Peyer's patch (tissue), 4 donors: ENCODE data around the gene SLC6A9. TPM values are rescaled to one million over a fixed set of nuclear protein-coding genes. Genes with fewer than 3 reads are reported as not detected.

Experiments
- DNase-seq, 3 donors: peaks; one replicate each; pipeline ENCODE4 v3.0.0-alpha.2; 2017 to 2019
- H3K27ac ChIP-seq, 4 donors: fragments of 200-600 bp; sonication (generic); one replicate each; pipeline ENCODE4 v1.5.1; 2016 to 2019
- H3K27me3 ChIP-seq, 2 donors: fragments of 200-600 bp; sonication (generic); one replicate each; pipeline ENCODE4 v1.5.1; 2019
- H3K36me3 ChIP-seq, 3 donors: fragments of 200-600 bp; sonication (generic); one replicate each; pipeline ENCODE4 v1.5.1; 2016 to 2019
- H3K4me1 ChIP-seq, 4 donors: fragments of 200-600 bp; sonication (generic); one replicate each; pipeline ENCODE4 v1.5.1; 2016 to 2019
- H3K4me3 ChIP-seq, 4 donors: fragments of 200-600 bp; sonication (generic); 1 replicate in 3 of 4; 2 replicates in 1 of 4; pipeline ENCODE4 v1.5.1; 2016 to 2019; ENCODE audit warnings: mild to moderate bottlenecking in 1 of 4
- H3K9me3 ChIP-seq, 4 donors: fragments of 200-600 bp; sonication (generic); one replicate each; pipeline ENCODE4 v1.5.1; 2016 to 2019; ENCODE audit warnings: mild to moderate bottlenecking in 1 of 4
- CTCF ChIP-seq, 6 experiments: fragments of 450-650 bp in 4 of 6; fragments of 200-600 bp in 2 of 6; sonication (generic) in 1 of 6; IDR thresholded peaks; one replicate each; pipeline ENCODE4 v1.5.1; 2017 to 2019; ENCODE audit warnings: antibody characterized with exemption in 6 of 6, mild to moderate bottlenecking in 3 of 6, moderate library complexity in 1 of 6
- POLR2A ChIP-seq, 2 donors: fragments of 450-650 bp; IDR thresholded peaks; one replicate each; pipeline ENCODE4 v1.5.1; 2017; ENCODE audit warnings: antibody characterized with exemption in 2 of 2, mild to moderate bottlenecking in 2 of 2, moderate library complexity in 2 of 2
- total RNA-seq, 4 donors: library from RNA; depleted of rRNA; stranded (reverse); fragments of >200 nt; gene quantifications; one replicate each; pipeline ENCODE4 v1.1.0, GENCODE V29; 2016

Gene SLC6A9
- total RNA-seq, 4 donors from 2014 or later, result 8.8 to 19.0 (median 11.5) TPM

GRCh38 chr1:44035726-44036408 is 4.6 kb upstream of the SLC6A9 start:
- peaks cover 0 to 34% (median 0%) of the 10 kb centered on the region in 4 donors for H3K4me1 ChIP-seq
- H3K9me3 ChIP-seq, result no peaks in the 10 kb centered on the region
- H3K4me3 ChIP-seq, result no peak overlapping the region
- no peaks in the 10 kb centered on the region for H3K27me3 ChIP-seq
- H3K36me3 ChIP-seq, result no peaks in the 10 kb centered on the region
- DNase-seq, result peak in 1 of 3 donors; percentile 66
- H3K27ac ChIP-seq, result peak overlapping the region in 2 of 4 donors; percentile 41 to 52
- TF ChIP-seq POLR2A (IDR thresholded peaks at IDR 0.05), result no peak
- peak in 2 of 6 experiments; percentile 24 to 32 for TF ChIP-seq CTCF (IDR thresholded peaks at IDR 0.05)

- Histone ChIP-seq H3K4me3 (no peak overlapping the region), H3K4me1 (peaks cover 0 to 34% (median 0%) of the 10 kb centered on the region in 4 donors), H3K27ac (peak overlapping the region in 2 of 4 donors; percentile 41 to 52), H3K36me3 (no peaks in the 10 kb centered on the region), H3K9me3 (no peaks in the 10 kb centered on the region), H3K27me3 (no peaks in the 10 kb centered on the region)
- DNase-seq, result no peak
- no peak for TF ChIP-seq POLR2A (IDR thresholded peaks at IDR 0.05)
Measured at GRCh38 chr1:44034976-44035716, 3.9 kb upstream of the SLC6A9 start.

- Histone ChIP-seq H3K9me3 (no peaks in the 10 kb centered on the region), H3K27ac (no peak overlapping the region), H3K36me3 (no peaks in the 10 kb centered on the region), H3K4me3 (no peak overlapping the region), H3K4me1 (peaks cover 0 to 36% (median 1%) of the 10 kb centered on the region in 4 donors), H3K27me3 (no peaks in the 10 kb centered on the region)
- no peak for DNase-seq
- TF ChIP-seq CTCF (IDR thresholded peaks at IDR 0.05) (no peak), POLR2A (IDR thresholded peaks at IDR 0.05) (no peak)
Measured at GRCh38 chr1:44034423-44034822, 3.2 kb upstream of the SLC6A9 start.

GRCh38 chr1:44033756-44034155 is 2.5 kb upstream of the SLC6A9 start:
- Histone ChIP-seq H3K4me3 (no peak overlapping the region), H3K9me3 (no peaks in the 10 kb centered on the region), H3K4me1 (peaks cover 0 to 42% (median 5%) of the 10 kb centered on the region in 4 donors), H3K36me3 (no peaks in the 10 kb centered on the region), H3K27ac (peak overlapping the region in 1 of 4 donors; percentile 17), H3K27me3 (no peaks in the 10 kb centered on the region)
- no peak for TF ChIP-seq CTCF (IDR thresholded peaks at IDR 0.05)
- TF ChIP-seq POLR2A (IDR thresholded peaks at IDR 0.05), result no peak
- DNase-seq, result no peak

- peaks cover 0 to 45% (median 5%) of the 10 kb centered on the region in 4 donors for H3K4me1 ChIP-seq
- DNase-seq, result no peak
- H3K27me3 ChIP-seq, result no peaks in the 10 kb centered on the region
- no peak overlapping the region for H3K4me3 ChIP-seq
- no peak for TF ChIP-seq CTCF (IDR thresholded peaks at IDR 0.05)
- no peak for TF ChIP-seq POLR2A (IDR thresholded peaks at IDR 0.05)
- no peaks in the 10 kb centered on the region for H3K9me3 ChIP-seq
- H3K36me3 ChIP-seq, result no peaks in the 10 kb centered on the region
- peak overlapping the region in 2 of 4 donors; percentile 93 for H3K27ac ChIP-seq
Measured at GRCh38 chr1:44033041-44033575, 1.8 kb upstream of the SLC6A9 start.
